ENCODE results near the gene RAC3. TPM values are rescaled to one million over a fixed set of nuclear protein-coding genes. Genes with fewer than 3 reads are reported as not detected.

Gene RAC3
- polyA plus RNA-seq, 1 donor from 2014 or later = not detected

GRCh38 chr17:82022981-82023446 is 8.5 kb upstream of the RAC3 start, which contains the start of gene LRRC45:
Gene LRRC45, plus strand, starts transcription at chr17:82023305. Its CDS starts 339 bp downstream, at chr17:82023644.
- Mint-ChIP-seq H3K4me1 (peaks cover 7 to 10% (median 9%) of the 10 kb centered on the region in 3 donors), H3K27me3 (no peaks in the 10 kb centered on the region), H3K9me3 (no peaks in the 10 kb centered on the region), H3K27ac (peak within 1 kb of the TSS; percentile 64 to 86 (median 64)), H3K4me3 (peak within 1 kb of the TSS; percentile 84 to 94 (median 90)), H3K36me3 (peaks cover 1% of the 10 kb centered on the region)

- H3K4me1 Mint-ChIP-seq = peaks cover 7 to 10% (median 9%) of the 10 kb centered on the region in 3 donors
- H3K36me3 Mint-ChIP-seq = peaks cover 1% of the 10 kb centered on the region
- H3K27me3 Mint-ChIP-seq = no peaks in the 10 kb centered on the region
- no peaks in the 10 kb centered on the region for H3K9me3 Mint-ChIP-seq
- peak overlapping the region; percentile 80 to 89 (median 86) for H3K4me3 Mint-ChIP-seq
- peak overlapping the region in 2 of 3 donors; percentile 64 for H3K27ac Mint-ChIP-seq
Observed at GRCh38 chr17:82023447-82024241, 7.8 kb upstream of the RAC3 start.

- H3K36me3 Mint-ChIP-seq = peaks cover 1% of the 10 kb centered on the region
- H3K27me3 Mint-ChIP-seq = no peaks in the 10 kb centered on the region
- H3K4me1 Mint-ChIP-seq = peaks cover 7 to 10% (median 9%) of the 10 kb centered on the region in 3 donors
- H3K4me3 Mint-ChIP-seq = no peak overlapping the region
- H3K27ac Mint-ChIP-seq = no peak overlapping the region
- H3K9me3 Mint-ChIP-seq = no peaks in the 10 kb centered on the region
Observed at GRCh38 chr17:82024859-82025258, 6.6 kb upstream of the RAC3 start.

GRCh38 chr17:82025401-82026107 is 5.9 kb upstream of the RAC3 start:
- H3K27ac Mint-ChIP-seq = no peak overlapping the region
- H3K4me1 Mint-ChIP-seq = peaks cover 7 to 11% (median 9%) of the 10 kb centered on the region in 3 donors
- H3K36me3 Mint-ChIP-seq = peaks cover 1% of the 10 kb centered on the region
- no peaks in the 10 kb centered on the region for H3K9me3 Mint-ChIP-seq
- H3K4me3 Mint-ChIP-seq = peak overlapping the region in 2 of 4 donors; percentile 67 to 81
- H3K27me3 Mint-ChIP-seq = no peaks in the 10 kb centered on the region

GRCh38 chr17:82028246-82028645 is 3.2 kb upstream of the RAC3 start:
- H3K9me3 Mint-ChIP-seq = no peaks in the 10 kb centered on the region
- H3K4me1 Mint-ChIP-seq = peaks cover 0 to 4% (median 0%) of the 10 kb centered on the region in 3 donors
- peaks cover 1% of the 10 kb centered on the region for H3K36me3 Mint-ChIP-seq
- H3K4me3 Mint-ChIP-seq = no peak overlapping the region
- H3K27ac Mint-ChIP-seq = no peak overlapping the region
- H3K27me3 Mint-ChIP-seq = no peaks in the 10 kb centered on the region

GRCh38 chr17:82028966-82029365 is 2.5 kb upstream of the RAC3 start:
- no peaks in the 10 kb centered on the region for H3K27me3 Mint-ChIP-seq
- H3K36me3 Mint-ChIP-seq = peaks cover 1% of the 10 kb centered on the region
- H3K4me3 Mint-ChIP-seq = peak overlapping the region in 2 of 4 donors; percentile 54 to 62
- no peaks in the 10 kb centered on the region for H3K9me3 Mint-ChIP-seq
- H3K4me1 Mint-ChIP-seq = peaks cover 0 to 1% (median 0%) of the 10 kb centered on the region in 3 donors
- no peak overlapping the region for H3K27ac Mint-ChIP-seq

GRCh38 chr17:82029391-82029790 is 2.1 kb upstream of the RAC3 start:
- Mint-ChIP-seq H3K27ac (no peak overlapping the region), H3K4me1 (peaks cover 0 to 1% (median 0%) of the 10 kb centered on the region in 3 donors), H3K27me3 (no peaks in the 10 kb centered on the region), H3K36me3 (peaks cover 1% of the 10 kb centered on the region), H3K4me3 (peak overlapping the region; percentile 48 to 88 (median 70)), H3K9me3 (no peaks in the 10 kb centered on the region)

- no peaks in the 10 kb centered on the region for H3K27me3 Mint-ChIP-seq
- peaks cover 1% of the 10 kb centered on the region for H3K36me3 Mint-ChIP-seq
- H3K4me3 Mint-ChIP-seq = peak overlapping the region in 3 of 4 donors; percentile 48 to 79 (median 77)
- peaks cover 0 to 3% (median 2%) of the 10 kb centered on the region in 3 donors for H3K4me1 Mint-ChIP-seq
- H3K9me3 Mint-ChIP-seq = no peaks in the 10 kb centered on the region
- H3K27ac Mint-ChIP-seq = no peak overlapping the region
Observed at GRCh38 chr17:82029990-82030469, 1.4 kb upstream of the RAC3 start.

GRCh38 chr17:82030470-82031302 is 792 bp upstream of the RAC3 start:
- H3K4me3 Mint-ChIP-seq = peak overlapping the region; percentile 77 to 88 (median 84)
- no peaks in the 10 kb centered on the region for H3K9me3 Mint-ChIP-seq
- H3K4me1 Mint-ChIP-seq = peaks cover 1 to 8% (median 7%) of the 10 kb centered on the region in 3 donors
- H3K27me3 Mint-ChIP-seq = no peaks in the 10 kb centered on the region
- peaks cover 1% of the 10 kb centered on the region for H3K36me3 Mint-ChIP-seq
- H3K27ac Mint-ChIP-seq = peak overlapping the region in 1 of 3 donors; percentile 9

- Mint-ChIP-seq H3K27ac (no peak overlapping the region), H3K27me3 (no peaks in the 10 kb centered on the region), H3K4me3 (peak overlapping the region in 2 of 4 donors; percentile 32 to 74), H3K9me3 (no peaks in the 10 kb centered on the region), H3K4me1 (peaks cover 1 to 8% (median 7%) of the 10 kb centered on the region in 3 donors), H3K36me3 (no peaks in the 10 kb centered on the region)
Observed at GRCh38 chr17:82031885-82032627, 578 bp downstream of the RAC3 start.

GRCh38 chr17:82033359-82034085 is 2.0 kb downstream of the RAC3 start:
- Mint-ChIP-seq H3K27me3 (no peaks in the 10 kb centered on the region), H3K27ac (no peak overlapping the region), H3K36me3 (no peaks in the 10 kb centered on the region), H3K9me3 (no peaks in the 10 kb centered on the region), H3K4me3 (peak overlapping the region in 1 of 4 donors; percentile 74), H3K4me1 (peaks cover 6 to 14% (median 13%) of the 10 kb centered on the region in 3 donors)

GRCh38 chr17:82034371-82035011 is 3.0 kb downstream of the RAC3 start:
- H3K36me3 Mint-ChIP-seq = no peaks in the 10 kb centered on the region
- H3K27me3 Mint-ChIP-seq = no peaks in the 10 kb centered on the region
- H3K27ac Mint-ChIP-seq = no peak overlapping the region
- no peaks in the 10 kb centered on the region for H3K9me3 Mint-ChIP-seq
- H3K4me1 Mint-ChIP-seq = peaks cover 9 to 16% (median 14%) of the 10 kb centered on the region in 3 donors
- H3K4me3 Mint-ChIP-seq = peak overlapping the region; percentile 30 to 83 (median 66)

- H3K4me1 Mint-ChIP-seq = peaks cover 9 to 16% (median 14%) of the 10 kb centered on the region in 3 donors
- no peaks in the 10 kb centered on the region for H3K27me3 Mint-ChIP-seq
- H3K4me3 Mint-ChIP-seq = peak overlapping the region in 3 of 4 donors; percentile 39 to 83 (median 53)
- no peaks in the 10 kb centered on the region for H3K36me3 Mint-ChIP-seq
- no peaks in the 10 kb centered on the region for H3K9me3 Mint-ChIP-seq
- H3K27ac Mint-ChIP-seq = peak overlapping the region; percentile 27 to 73 (median 46)
Observed at GRCh38 chr17:82035488-82035887, 4.0 kb downstream of the RAC3 start.
